ENCODE data around the gene C16orf95. TPM values are rescaled to one million over a fixed set of nuclear protein-coding genes. Genes with fewer than 3 reads are reported as not detected.
"Not testable (repeated sequence)": the region's sequence is repeated elsewhere in the genome, so short reads cannot be mapped to it uniquely, and the experiment has no call there.

Gene C16orf95
- polyA plus RNA-seq, 1 donor from 2014 or later, result 5.9 TPM

- H3K9me3 ChIP-seq (ENCODE audit: low read length), result no peaks in the 10 kb centered on the region
- H3K79me2 ChIP-seq (replicated peaks; ENCODE audit: insufficient read depth, low read length), result no peaks in the 10 kb centered on the region
- H3F3A ChIP-seq (ENCODE audit: insufficient read depth, low read length, poor library complexity, severe bottlenecking), result no peaks in the 10 kb centered on the region
- no peaks in the 10 kb centered on the region for H3K9me2 ChIP-seq (ENCODE audit: insufficient read depth, low read length)
- no peak overlapping the region for H3K4me2 ChIP-seq (ENCODE audit: low read length)
- peaks cover 9% of the 10 kb centered on the region for H3K36me3 ChIP-seq (ENCODE audit: insufficient read depth, low read length)
- no peaks in the 10 kb centered on the region for H4K20me1 ChIP-seq (ENCODE audit: insufficient read depth)
- TF ChIP-seq SMC3 (conservative IDR thresholded peaks at IDR 0.05; ENCODE audit: poor library complexity), result no peak
- no peak for TF ChIP-seq TAF1 (IDR thresholded peaks at IDR 0.05; ENCODE audit: low read depth)
- TF ChIP-seq EZH2 (IDR thresholded peaks at IDR 0.05; ENCODE audit: borderline replicate concordance, insufficient read depth, low read length, poor library complexity, severe bottlenecking), result no peak
- no peak for TF ChIP-seq EP300 (conservative IDR thresholded peaks at IDR 0.05; ENCODE audit: poor library complexity, severe bottlenecking)
- H3K4me3 ChIP-seq (ENCODE audit: low read length), result no peak overlapping the region
- no peak overlapping the region for H3K9ac ChIP-seq (ENCODE audit: low read length)
- no peak overlapping the region for H3K27ac ChIP-seq (ENCODE audit: low read length)
- no peak overlapping the region for H2AFZ ChIP-seq (ENCODE audit: low read depth, low read length)
- no peaks in the 10 kb centered on the region for H3K27me3 ChIP-seq (ENCODE audit: insufficient read depth, low read depth, low read length)
These were observed 49.1 kb upstream of the C16orf95 start for GRCh38 chr16:87366288-87366687.

GRCh38 chr16:87365021-87365713 is 48.0 kb upstream of the C16orf95 start:
- H3K9me3 ChIP-seq (ENCODE audit: low read length), result no peaks in the 10 kb centered on the region
- H4K20me1 ChIP-seq (ENCODE audit: insufficient read depth), result no peaks in the 10 kb centered on the region
- H3F3A ChIP-seq (ENCODE audit: insufficient read depth, low read length, poor library complexity, severe bottlenecking), result no peaks in the 10 kb centered on the region
- H3K36me3 ChIP-seq (ENCODE audit: insufficient read depth, low read length), result peaks cover 10% of the 10 kb centered on the region
- H3K27ac ChIP-seq (ENCODE audit: low read length), result no peak overlapping the region
- H3K79me2 ChIP-seq (replicated peaks; ENCODE audit: insufficient read depth, low read length), result no peaks in the 10 kb centered on the region
- H3K4me3 ChIP-seq (ENCODE audit: low read length), result no peak overlapping the region
- no peak overlapping the region for H2AFZ ChIP-seq (ENCODE audit: low read depth, low read length)
- H3K27me3 ChIP-seq (ENCODE audit: insufficient read depth, low read depth, low read length), result no peaks in the 10 kb centered on the region
- TF ChIP-seq MXI1 (conservative IDR thresholded peaks at IDR 0.05; ENCODE audit: poor library complexity, severe bottlenecking), result no peak
- TF ChIP-seq EZH2 (IDR thresholded peaks at IDR 0.05; ENCODE audit: borderline replicate concordance, insufficient read depth, low read length, poor library complexity, severe bottlenecking), result no peak
- TF ChIP-seq EP300 (conservative IDR thresholded peaks at IDR 0.05; ENCODE audit: poor library complexity, severe bottlenecking), result no peak
- no peak overlapping the region for H3K4me2 ChIP-seq (ENCODE audit: low read length)
- H3K9me2 ChIP-seq (ENCODE audit: insufficient read depth, low read length), result no peaks in the 10 kb centered on the region
- H3K9ac ChIP-seq (ENCODE audit: low read length), result no peak overlapping the region

- Histone ChIP-seq H3F3A (ENCODE audit: insufficient read depth, low read length, poor library complexity, severe bottlenecking) (no peaks in the 10 kb centered on the region), H4K20me1 (ENCODE audit: insufficient read depth) (no peaks in the 10 kb centered on the region), H3K79me2 (replicated peaks; ENCODE audit: insufficient read depth, low read length) (no peaks in the 10 kb centered on the region), H3K9me2 (ENCODE audit: insufficient read depth, low read length) (no peaks in the 10 kb centered on the region), H3K9ac (ENCODE audit: low read length) (no peak overlapping the region), H3K4me3 (ENCODE audit: low read length) (no peak overlapping the region), H2AFZ (ENCODE audit: low read depth, low read length) (no peak overlapping the region), H3K36me3 (ENCODE audit: insufficient read depth, low read length) (peaks cover 10% of the 10 kb centered on the region), H3K4me2 (ENCODE audit: low read length) (no peak overlapping the region), H3K27ac (ENCODE audit: low read length) (no peak overlapping the region), H3K27me3 (ENCODE audit: insufficient read depth, low read depth, low read length) (no peaks in the 10 kb centered on the region), H3K9me3 (ENCODE audit: low read length) (no peaks in the 10 kb centered on the region)
- TF ChIP-seq POLR2AphosphoS5 (IDR thresholded peaks at IDR 0.05), result no peak
- no peak for TF ChIP-seq EP300 (conservative IDR thresholded peaks at IDR 0.05; ENCODE audit: poor library complexity, severe bottlenecking)
- no peak for TF ChIP-seq SMC3 (conservative IDR thresholded peaks at IDR 0.05; ENCODE audit: poor library complexity)
- TF ChIP-seq EZH2 (IDR thresholded peaks at IDR 0.05; ENCODE audit: borderline replicate concordance, insufficient read depth, low read length, poor library complexity, severe bottlenecking), result no peak
These were observed 46.7 kb upstream of the C16orf95 start for GRCh38 chr16:87363771-87364455.

GRCh38 chr16:87362828-87363559 is 45.8 kb upstream of the C16orf95 start:
- peaks cover 10% of the 10 kb centered on the region for H3K36me3 ChIP-seq (ENCODE audit: insufficient read depth, low read length)
- H3K4me3 ChIP-seq (ENCODE audit: low read length); H3K9me2 ChIP-seq (ENCODE audit: insufficient read depth, low read length); H3K9me3 ChIP-seq (ENCODE audit: low read length); H3K4me2 ChIP-seq (ENCODE audit: low read length); H3K27me3 ChIP-seq (ENCODE audit: insufficient read depth, low read depth, low read length); H4K20me1 ChIP-seq (ENCODE audit: insufficient read depth); H3K9ac ChIP-seq (ENCODE audit: low read length); H3K79me2 ChIP-seq (replicated peaks; ENCODE audit: insufficient read depth, low read length); H3F3A ChIP-seq (ENCODE audit: insufficient read depth, low read length, poor library complexity, severe bottlenecking); H2AFZ ChIP-seq (ENCODE audit: low read depth, low read length); H3K27ac ChIP-seq (ENCODE audit: low read length): not testable (repeated sequence)

Measured in neural cell (in vitro differentiated cells).